ENCODE measurements around the gene LMAN2.

GRCh38 chr5:177299697-177300096 is 51.8 kb downstream of the LMAN2 start:
- no peak for TF ChIP-seq CTCF (IDR thresholded peaks at IDR 0.05)
- TF ChIP-seq POLR2A (IDR thresholded peaks at IDR 0.05) = no peak

Measured in Peyer's patch (tissue), 4 donors.